ENCODE measurements around the gene AK1. TPM values are rescaled to one million over a fixed set of nuclear protein-coding genes. Genes with fewer than 3 reads are reported as not detected.

The AK1 gene
- total and polyA plus RNA-seq, 12 donors, result 500 to 1,050 (median 731) TPM

DNA sequence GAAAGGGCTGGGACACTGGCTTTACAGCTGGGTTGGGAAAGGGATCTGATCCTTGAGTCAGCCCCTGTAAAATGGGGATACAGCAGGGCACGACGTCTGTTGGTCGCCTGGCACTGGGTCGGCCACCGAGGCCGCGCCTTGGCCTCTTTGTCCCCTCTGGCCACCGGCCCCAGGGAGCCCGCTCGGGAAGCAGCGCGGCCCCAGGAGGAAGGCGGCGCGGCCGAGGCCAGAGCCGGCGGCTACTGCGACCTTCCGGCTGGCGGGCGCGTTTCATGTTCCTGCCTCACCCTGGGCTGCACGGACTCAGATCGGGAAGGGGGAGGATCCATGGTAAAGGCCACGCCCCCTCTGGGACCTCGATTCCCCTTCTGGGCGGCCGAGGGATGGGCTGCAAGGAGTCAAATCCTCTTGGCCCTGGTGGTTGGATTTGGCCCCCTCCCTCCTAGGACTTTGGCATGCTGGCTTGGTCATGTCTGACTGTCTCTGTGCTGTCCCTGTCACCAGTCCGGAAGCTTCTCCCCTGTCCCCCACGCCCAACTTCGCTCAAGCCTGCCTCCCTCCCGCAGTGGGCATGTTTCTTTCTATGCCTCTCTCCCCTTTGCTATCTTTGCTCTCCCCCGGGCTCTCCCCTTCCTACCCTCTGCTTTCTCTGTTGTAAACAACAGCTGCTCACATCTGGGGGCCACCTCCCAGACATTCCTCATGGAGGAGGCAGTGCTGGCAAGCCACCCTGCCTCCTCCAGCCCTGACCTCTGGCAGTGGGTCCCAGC lies 49.0 kb downstream of the AK1 start:
- ATAC-seq, result peak; percentile 77 to 91 (median 87)
- 1 to 6% methylated on average over 30 to 34 of the region's 34 CpGs for WGBS, 2 donors
- peak; percentile 91 to 94 for DNase-seq
- Histone ChIP-seq H3K36me3 (peaks cover 0 to 90% (median 31%) of the 10 kb centered on the region in 9 donors), H3K27me3 (no peaks in the 10 kb centered on the region), H3K9me3 (no peaks in the 10 kb centered on the region), H3K4me3 (peak overlapping the region in 8 of 10 donors; percentile 12 to 38 (median 32)), H3K27ac (peak overlapping the region; percentile 77 to 99 (median 87)), H3K4me1 (peaks cover 19 to 80% (median 68%) of the 10 kb centered on the region in 9 donors)
- TF ChIP-seq, protein P1, sequence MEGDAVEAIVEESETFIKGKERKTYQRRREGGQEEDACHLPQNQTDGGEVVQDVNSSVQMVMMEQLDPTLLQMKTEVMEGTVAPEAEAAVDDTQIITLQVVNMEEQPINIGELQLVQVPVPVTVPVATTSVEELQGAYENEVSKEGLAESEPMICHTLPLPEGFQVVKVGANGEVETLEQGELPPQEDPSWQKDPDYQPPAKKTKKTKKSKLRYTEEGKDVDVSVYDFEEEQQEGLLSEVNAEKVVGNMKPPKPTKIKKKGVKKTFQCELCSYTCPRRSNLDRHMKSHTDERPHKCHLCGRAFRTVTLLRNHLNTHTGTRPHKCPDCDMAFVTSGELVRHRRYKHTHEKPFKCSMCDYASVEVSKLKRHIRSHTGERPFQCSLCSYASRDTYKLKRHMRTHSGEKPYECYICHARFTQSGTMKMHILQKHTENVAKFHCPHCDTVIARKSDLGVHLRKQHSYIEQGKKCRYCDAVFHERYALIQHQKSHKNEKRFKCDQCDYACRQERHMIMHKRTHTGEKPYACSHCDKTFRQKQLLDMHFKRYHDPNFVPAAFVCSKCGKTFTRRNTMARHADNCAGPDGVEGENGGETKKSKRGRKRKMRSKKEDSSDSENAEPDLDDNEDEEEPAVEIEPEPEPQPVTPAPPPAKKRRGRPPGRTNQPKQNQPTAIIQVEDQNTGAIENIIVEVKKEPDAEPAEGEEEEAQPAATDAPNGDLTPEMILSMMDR (IDR thresholded peaks at IDR 0.05), result peak in 3 of 9 donors; percentile 12 to 35 (median 33)
- intact Hi-C loops (cut with DNase I), result loop anchor here in 5 of 10 donors (5.0 kb wide), 3 partner anchors 34 to 44 kb away; no protein-coding TSS in a partner anchor

GRCh38 chr9:127826253-127826913 lies 51.1 kb downstream of the AK1 start:
- intact Hi-C loops (cut with DNase I), result loop anchor here in 5 of 10 donors (5.0 kb wide), 3 partner anchors 36 to 46 kb away; no protein-coding TSS in a partner anchor
- no peaks in the 10 kb centered on the region for H3K27me3 ChIP-seq
- H3K27ac ChIP-seq, result peak overlapping the region in 9 of 10 donors; percentile 9 to 99 (median 89)
- peaks cover 0 to 99% (median 38%) of the 10 kb centered on the region in 9 donors for H3K36me3 ChIP-seq
- 51 to 56% methylated on average over 7 of the region's 7 CpGs for WGBS, 2 donors
- no peak for ATAC-seq
- peaks cover 16 to 59% (median 51%) of the 10 kb centered on the region in 9 donors for H3K4me1 ChIP-seq
- H3K4me3 ChIP-seq, result no peak overlapping the region
- no peaks in the 10 kb centered on the region for H3K9me3 ChIP-seq
- no peak for DNase-seq
- TF ChIP-seq, protein P1 (IDR thresholded peaks at IDR 0.05), result no peak

GRCh38 chr9:127825319-127826051 lies 52.0 kb downstream of the AK1 start:
- H3K36me3 ChIP-seq, result peaks cover 0 to 99% (median 45%) of the 10 kb centered on the region in 9 donors
- H3K27ac ChIP-seq, result peak overlapping the region in 8 of 10 donors; percentile 7 to 99 (median 64)
- peaks cover 16 to 55% (median 46%) of the 10 kb centered on the region in 9 donors for H3K4me1 ChIP-seq
- ATAC-seq (peak in 7 of 8 donors; percentile 6 to 58 (median 20)), DNase-seq (peak in 1 of 2 donors; percentile 63)
- 47 to 50% methylated on average over 40 to 42 of the region's 42 CpGs for WGBS, 2 donors
- no peaks in the 10 kb centered on the region for H3K9me3 ChIP-seq
- intact Hi-C loops (cut with DNase I), result loop anchor here in 5 of 10 donors (5.0 kb wide), 3 partner anchors 37 to 47 kb away; no protein-coding TSS in a partner anchor
- TF ChIP-seq, protein P1 (IDR thresholded peaks at IDR 0.05), result peak in 8 of 9 donors; percentile 25 to 57 (median 50)
- no peaks in the 10 kb centered on the region for H3K27me3 ChIP-seq
- H3K4me3 ChIP-seq, result no peak overlapping the region
